ENCODE data around the gene SLC46A2.

- no peak for TF ChIP-seq EZH2 (IDR thresholded peaks at IDR 0.05)
- no peak for TF ChIP-seq FOXP2 (optimal IDR thresholded peaks at IDR 0.05; ENCODE audit: control extremely low read depth, extremely low read length, insufficient read depth)
Observed at GRCh38 chr9:112863746-112864145, 26.9 kb downstream of the SLC46A2 start.

All from SK-N-MC (cell line).